NCI-H1048 (cell line): ENCODE data around the gene NDE1.
"Not testable (repeated sequence)": the region's sequence is repeated elsewhere in the genome, so short reads cannot be mapped to it uniquely, and the experiment has no call there.

Experiments
- DNase-seq: peaks from one replicate; lab custom pipeline; 2025; lab: John Stamatoyannopoulos, UW

The NDE1 gene

DNA sequence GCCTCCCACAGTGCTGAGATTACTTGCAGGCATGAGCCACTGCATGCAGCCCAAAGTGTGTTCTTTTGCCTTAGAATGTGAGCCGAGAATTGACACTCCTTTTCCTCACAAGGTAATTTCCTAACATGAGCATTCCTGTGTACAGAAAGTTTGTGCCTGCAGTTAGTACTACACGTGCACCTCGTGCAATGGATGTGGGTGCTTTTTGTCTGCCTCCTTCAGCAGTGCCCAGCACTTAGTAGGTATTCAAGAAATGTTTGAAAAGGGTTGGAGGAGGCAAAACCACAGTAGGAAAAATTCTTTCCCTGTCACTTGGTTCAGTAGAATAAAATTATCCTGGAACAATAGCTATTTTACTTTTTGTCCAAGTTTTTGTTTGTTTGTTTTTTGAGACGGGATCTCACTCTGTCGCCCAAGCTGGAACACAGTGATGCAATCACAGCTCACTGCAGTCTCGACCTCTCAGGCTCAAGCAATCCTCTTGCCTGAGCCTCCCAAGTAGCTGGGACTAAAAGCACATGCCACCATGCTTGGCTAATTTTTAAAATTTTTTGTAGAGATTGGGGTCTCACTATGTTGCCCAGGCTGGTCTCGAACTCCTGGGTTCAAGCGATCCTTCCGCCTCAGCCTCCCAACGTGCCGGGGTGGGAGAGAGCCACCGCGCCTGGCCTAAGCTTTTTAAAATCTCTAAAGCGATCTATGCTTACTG lies 2.4 kb downstream of the NDE1 start:
- DNase-seq = no peak

- no peak for DNase-seq
Measured at GRCh38 chr16:15653227-15653626, 3.2 kb downstream of the NDE1 start.

- DNase-seq = no peak
Measured at GRCh38 chr16:15654591-15654990, 4.5 kb downstream of the NDE1 start.

GRCh38 chr16:15655561-15655960 lies 5.5 kb downstream of the NDE1 start:
- DNase-seq = not testable (repeated sequence)

- no peak for DNase-seq
Measured at GRCh38 chr16:15658149-15658548, 8.1 kb downstream of the NDE1 start.

- DNase-seq = no peak
Measured at GRCh38 chr16:15658556-15658955, 8.5 kb downstream of the NDE1 start.

DNA sequence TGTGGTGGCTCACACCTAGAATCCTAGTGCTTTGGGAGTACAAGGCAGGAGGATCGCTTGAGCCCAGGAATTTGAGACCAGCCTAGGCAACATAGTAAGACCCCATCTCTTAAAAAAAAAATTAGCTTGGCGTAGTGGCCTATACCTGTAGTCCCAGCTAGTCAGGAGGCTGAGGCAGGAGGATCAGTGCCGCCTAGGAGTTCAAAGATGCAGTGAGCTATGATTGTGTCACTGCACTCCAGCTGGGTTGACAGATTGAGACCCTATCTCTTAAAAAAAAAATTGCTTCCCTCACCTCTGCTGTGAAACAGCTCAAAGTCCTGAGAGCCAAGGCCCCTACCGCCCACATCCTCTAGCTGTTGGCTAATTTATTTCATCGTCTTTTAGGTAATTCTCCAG lies 10.2 kb downstream of the NDE1 start:
- no peak for DNase-seq

DNA sequence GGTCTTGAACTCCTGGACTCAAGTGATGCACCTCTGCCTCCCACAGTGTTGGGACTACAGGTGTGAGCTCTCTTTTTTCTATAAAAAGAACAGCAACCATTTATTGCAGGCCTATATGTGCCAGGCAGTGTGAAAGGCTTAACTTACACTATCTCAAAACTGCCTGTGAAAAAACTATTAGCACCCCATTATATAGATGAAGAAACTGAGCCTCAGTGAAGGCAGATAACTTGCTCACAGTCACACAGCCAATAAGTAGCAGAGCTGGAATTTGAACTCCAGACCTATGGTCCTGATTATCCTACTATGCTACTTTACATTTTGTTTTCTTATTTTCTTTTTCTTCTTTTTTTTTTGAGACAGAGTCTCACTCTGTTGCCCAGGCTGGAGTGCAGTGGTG lies 15.1 kb downstream of the NDE1 start:
- no peak for DNase-seq

- DNase-seq = no peak
Measured at GRCh38 chr16:15667091-15667742, 17.2 kb downstream of the NDE1 start.

GRCh38 chr16:15671530-15672117 lies 21.6 kb downstream of the NDE1 start:
- no peak for DNase-seq

DNA sequence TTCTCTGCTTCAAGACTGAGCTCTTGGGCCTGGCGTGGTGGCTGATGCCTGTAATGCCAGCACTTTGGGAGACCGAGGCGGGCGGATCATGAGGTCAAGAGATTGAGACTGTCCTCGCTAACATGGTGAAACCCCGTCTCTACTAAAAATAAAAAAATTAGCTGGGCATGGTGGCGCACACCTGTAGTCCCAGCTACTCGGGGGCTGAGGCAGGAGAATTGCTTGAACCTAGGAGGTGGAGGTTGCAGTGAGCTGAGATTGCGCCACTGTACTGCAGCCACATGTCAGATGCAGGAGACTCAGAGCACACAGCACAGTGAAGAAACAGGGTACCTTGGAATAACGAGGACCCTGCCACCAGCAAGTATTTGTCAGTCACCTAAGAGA lies 22.1 kb downstream of the NDE1 start:
- not testable (repeated sequence) for DNase-seq

DNA sequence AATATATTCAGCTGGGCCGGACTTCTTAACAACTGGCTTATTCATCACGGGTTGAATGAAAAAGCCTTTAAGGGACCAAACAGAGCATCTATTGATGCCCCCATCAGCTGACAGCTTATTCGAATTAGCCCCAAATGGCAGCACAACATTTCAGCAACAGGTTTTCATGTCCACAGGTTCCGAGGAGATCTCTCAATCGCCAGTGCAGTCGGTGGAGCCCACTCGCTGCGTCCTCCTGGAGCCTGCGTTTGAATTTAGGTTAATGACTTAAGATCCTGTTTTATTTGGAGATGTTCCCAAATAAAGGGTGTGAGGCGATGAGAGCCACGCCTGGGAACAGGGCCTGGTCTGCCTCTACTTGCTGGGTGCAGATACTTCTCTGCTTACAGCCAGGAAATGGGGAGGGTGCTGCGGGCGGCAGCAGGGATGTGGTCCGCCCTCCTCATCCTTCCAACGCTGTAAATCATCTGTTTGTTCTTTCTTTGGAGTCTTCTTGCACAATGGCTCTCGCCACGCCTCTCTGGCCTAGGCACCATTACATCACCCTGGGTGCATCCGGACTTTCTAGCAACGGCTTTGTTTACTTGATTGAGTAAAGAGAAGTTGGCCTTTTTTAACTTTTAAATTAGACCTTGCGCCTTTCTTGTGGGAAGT lies 22.6 kb downstream of the NDE1 start:
- no peak for DNase-seq

- DNase-seq = no peak
Measured at GRCh38 chr16:15674571-15674970, 24.5 kb downstream of the NDE1 start.

DNA sequence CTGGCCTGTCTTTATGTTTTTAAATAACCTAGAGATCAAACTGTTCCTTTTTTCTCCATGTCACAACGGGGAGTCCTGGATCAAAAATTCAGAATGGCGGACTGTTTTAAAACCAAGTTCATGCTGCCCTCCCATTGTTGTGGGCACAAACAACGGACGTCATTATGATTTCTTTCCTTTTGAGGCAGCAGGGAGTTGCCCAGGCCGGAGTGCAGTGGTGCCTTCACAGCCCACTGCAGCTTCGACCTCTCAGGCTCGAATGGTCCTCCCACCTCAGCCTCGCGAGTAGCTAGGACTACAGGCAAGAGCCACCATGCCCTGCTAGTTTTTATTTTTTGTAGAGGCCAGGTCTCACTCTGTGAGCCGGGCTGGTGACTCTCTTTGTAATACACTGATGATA lies 26.5 kb downstream of the NDE1 start:
- DNase-seq = no peak

DNA sequence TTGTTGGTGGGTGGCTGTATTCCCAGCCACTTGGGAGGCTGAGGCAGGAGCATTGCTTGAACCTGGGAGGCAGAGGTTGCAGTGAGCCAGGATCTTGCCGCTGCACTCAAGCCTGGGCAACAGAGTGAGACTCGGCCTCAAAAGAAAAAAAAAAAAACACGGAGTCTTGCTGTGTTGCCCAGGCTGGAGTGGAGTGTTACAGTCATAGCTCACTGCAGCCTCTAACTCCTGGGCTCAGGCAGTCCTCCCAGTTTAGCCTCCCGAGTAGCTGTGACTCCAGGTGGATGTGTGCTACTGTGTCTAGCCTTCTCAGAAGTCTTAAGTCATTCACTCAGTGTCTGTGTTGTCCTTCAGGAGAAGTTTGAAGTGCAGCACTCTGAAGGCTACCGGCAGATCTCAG lies 27.4 kb downstream of the NDE1 start:
- DNase-seq = no peak

DNA sequence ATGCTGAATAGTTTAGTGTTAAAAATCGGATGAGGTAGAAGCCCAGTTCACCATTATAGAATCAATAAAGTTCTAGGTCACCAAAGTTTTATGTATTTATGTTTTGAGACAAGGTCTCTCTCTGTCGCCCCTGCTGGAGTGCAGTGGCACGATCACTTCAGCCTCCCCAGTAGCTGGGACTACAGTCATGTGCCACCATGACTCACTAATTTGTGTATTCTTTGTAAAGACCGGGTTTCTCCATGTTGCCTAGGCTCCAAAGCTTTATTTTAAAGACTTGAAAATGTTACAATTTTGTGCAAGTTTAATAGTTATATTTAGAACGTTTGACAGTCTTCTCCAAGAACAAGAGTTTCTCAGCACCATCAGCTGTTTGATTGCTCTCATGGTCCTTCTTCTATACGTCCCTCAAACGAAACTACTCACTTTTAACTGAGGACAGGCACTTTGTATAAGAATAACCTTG lies 32.1 kb downstream of the NDE1 start:
- DNase-seq = no peak

DNA sequence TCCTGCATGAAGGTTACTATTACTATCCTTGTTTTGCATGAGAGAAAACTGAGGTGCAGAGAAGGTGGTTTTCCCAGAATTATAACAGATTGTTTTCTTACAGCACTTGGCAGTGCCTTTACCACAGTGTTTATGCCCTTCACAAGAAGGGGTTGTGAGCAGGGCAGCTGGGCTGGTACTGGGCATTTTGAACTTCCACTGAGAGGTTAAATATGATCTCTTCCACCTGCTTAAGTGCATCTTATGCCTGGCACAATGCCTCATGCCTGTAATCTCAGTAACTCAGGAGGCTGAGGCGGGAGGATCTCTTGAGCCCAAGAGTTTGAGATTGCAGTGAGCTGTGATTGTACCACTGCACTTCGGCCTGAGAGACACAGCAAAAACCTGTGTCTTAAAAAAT lies 36.2 kb downstream of the NDE1 start:
- DNase-seq = no peak

DNA sequence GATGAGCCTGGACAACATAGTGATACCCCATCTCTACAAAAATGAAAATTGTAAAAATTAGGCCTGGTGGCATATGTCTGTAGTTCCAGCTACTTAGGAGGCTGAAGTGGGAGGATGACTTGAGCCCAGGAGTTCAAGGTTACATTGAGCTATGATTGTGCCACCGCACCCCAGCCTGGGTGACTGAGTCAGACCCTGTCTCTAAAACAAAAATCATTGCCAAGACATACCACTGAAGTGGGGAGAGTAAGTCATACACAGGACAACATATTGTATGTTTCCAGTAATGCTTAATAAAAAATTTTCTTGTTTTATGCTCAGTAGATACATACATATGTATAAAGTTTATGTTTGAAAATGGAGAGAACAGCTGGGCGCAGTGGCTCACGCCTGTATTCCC lies 39.2 kb downstream of the NDE1 start:
- no peak for DNase-seq

DNA sequence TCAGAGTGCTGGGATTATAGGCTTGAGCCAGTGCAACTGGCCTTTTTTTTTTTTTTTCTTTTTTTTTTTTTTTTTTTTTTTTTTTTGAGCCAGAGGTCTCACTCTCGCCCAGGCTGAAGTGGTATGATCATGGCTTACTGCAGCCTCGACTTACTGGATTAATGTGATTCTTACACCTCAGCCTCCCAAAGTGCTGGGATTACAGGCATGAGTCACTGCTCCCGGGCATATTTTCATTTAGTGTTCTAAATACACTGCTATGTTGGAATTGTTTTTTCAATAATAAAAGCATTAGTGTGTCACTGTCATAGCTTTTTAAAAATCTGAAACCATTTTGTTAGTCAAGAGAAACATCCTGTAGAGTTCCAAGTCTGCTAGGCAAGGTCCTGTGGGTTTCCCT lies 40.3 kb downstream of the NDE1 start:
- no peak for DNase-seq

- no peak for DNase-seq
Measured at GRCh38 chr16:15691046-15691445, 41.0 kb downstream of the NDE1 start.

- DNase-seq = not testable (repeated sequence)
Measured at GRCh38 chr16:15692508-15692907, 42.5 kb downstream of the NDE1 start.

DNA sequence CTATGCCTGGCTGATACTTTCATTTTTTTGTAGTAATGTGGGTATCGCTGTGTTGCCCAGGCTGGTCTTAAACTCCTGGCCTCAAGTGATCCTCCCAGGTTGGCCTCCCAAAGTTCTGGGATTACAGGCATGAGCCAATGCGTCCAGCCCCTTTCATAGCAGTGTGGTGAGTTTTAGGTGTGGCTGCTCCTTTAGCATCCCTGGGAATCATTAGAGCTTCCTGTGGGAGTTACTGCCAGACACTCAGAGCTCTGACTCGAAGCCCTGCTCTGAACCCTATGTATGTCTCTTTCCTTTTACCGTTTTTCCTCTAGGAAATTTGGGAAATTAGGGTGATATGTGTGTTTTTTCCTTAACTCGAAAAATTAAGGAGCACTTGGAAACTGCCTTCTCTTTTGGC lies 44.5 kb downstream of the NDE1 start:
- DNase-seq = no peak

GRCh38 chr16:15699819-15700218 lies 49.8 kb downstream of the NDE1 start:
- no peak for DNase-seq
